ENCODE measurements around the gene NHLRC2.

DNA sequence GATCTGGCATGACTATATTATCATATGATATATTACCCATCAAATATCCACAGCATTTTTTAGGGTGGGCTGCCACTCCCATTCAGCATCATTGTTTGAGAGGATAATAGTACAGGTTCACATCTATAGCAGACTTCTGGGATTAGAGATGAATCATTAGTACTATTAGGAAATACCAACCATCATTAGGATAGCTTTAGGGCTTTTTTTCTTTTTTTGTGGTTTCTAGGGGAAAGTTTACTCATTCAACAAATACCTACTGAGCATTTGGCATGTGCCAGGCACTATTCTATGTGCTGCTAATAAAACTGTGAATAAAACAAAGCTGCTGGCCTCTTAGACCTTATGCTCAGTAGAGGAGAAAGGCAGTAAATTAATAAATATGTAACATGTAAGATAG lies 40.6 kb downstream of the NHLRC2 start:
- TF ChIP-seq EZH2phosphoT487 (IDR thresholded peaks at IDR 0.05; ENCODE audit: low read length): no peak
- TF ChIP-seq EZH2 (optimal IDR thresholded peaks at IDR 0.05; ENCODE audit: low read depth, low read length): no peak

All from MM.1S (cell line).